SK-N-SH (cell line): ENCODE measurements around the gene CDH20. TPM values are rescaled to one million over a fixed set of nuclear protein-coding genes. Genes with fewer than 3 reads are reported as not detected.

ENCODE experiments used
- CTCF ChIA-PET: fragments of 300-600, 350-600 bp; formaldehyde crosslinking; extraction: SDS; loops from one replicate; lab custom pipeline; 2021; lab: Yijun Ruan, JAX
- POLR2A ChIA-PET: fragments of 350-600 bp; sonication (Branson Sonifier 250); formaldehyde crosslinking; extraction: SDS; loops from one replicate; lab custom pipeline; 2020; ENCODE audit warnings: antibody characterized with exemption, inconsistent platforms; lab: Yijun Ruan, JAX
- DNase-seq: peaks from one replicate; pipeline ENCODE4 v3.0.0; 2012
- H2AFZ ChIP-seq: fragments of 200-600 bp; sonication (generic); 2 replicates; pipeline ENCODE4 v1.8.1; 2016; ENCODE audit warnings: antibody characterized with exemption, mild to moderate bottlenecking, low read depth
- H3F3A ChIP-seq: fragments of 200-600 bp; sonication (generic); replicated peaks from 2 replicates; pipeline ENCODE3; 2016; ENCODE audit warnings: antibody characterized with exemption, mild to moderate bottlenecking; ENCODE audit not compliant: insufficient read depth
- H3K27ac ChIP-seq, 2 experiments: fragments of 200-500 bp in 1 of 2; fragments of 200-600 bp in 1 of 2; sonication (Bioruptor generic) in 1 of 2; sonication (generic), shearing (Covaris generic) in 1 of 2; 2 replicates each; pipeline versions ENCODE4 v1.5.1 to v1.6.1; 2014 to 2016; ENCODE audit warnings: low read depth in 2 of 2, inconsistent platforms in 1 of 2, low read length in 1 of 2, mild to moderate bottlenecking in 1 of 2, mixed read lengths in 1 of 2
- H3K27me3 ChIP-seq: fragments of 200-600 bp; sonication (generic), shearing (Covaris generic); 2 replicates; pipeline ENCODE4 v1.6.1; 2016; ENCODE audit warnings: mixed run types; ENCODE audit not compliant: insufficient read depth
- H3K36me3 ChIP-seq, 2 experiments: fragments of 200-500 bp in 1 of 2; fragments of 200-600 bp in 1 of 2; sonication (Bioruptor generic) in 1 of 2; sonication (generic) in 1 of 2; replicated peaks in 1 of 2; 2 replicates each; pipeline versions ENCODE3 to v1.5.1; 2014 to 2016; ENCODE audit warnings: low read length in 1 of 2, mild to moderate bottlenecking in 1 of 2; ENCODE audit not compliant: insufficient read depth in 2 of 2, control insufficient read depth in 1 of 2
- H3K4me1 ChIP-seq, 2 experiments: fragments of 200-500 bp in 1 of 2; fragments of 200-600 bp in 1 of 2; sonication (Bioruptor generic) in 1 of 2; sonication (generic), shearing (Covaris generic) in 1 of 2; 2 replicates each; pipeline versions ENCODE4 v1.5.1 to v1.6.1; 2014 to 2016; ENCODE audit warnings: low read depth in 1 of 2, low read length in 1 of 2, mixed run types in 1 of 2; ENCODE audit not compliant: insufficient read depth in 2 of 2, control insufficient read depth in 1 of 2
- H3K4me2 ChIP-seq: fragments of 200-600 bp; sonication (generic), shearing (Covaris generic); 2 replicates; pipeline ENCODE4 v1.6.1; 2017; ENCODE audit warnings: mixed run types
- H3K4me3 ChIP-seq, 2 experiments: fragments of 200-500 bp in 1 of 2; fragments of 200-600 bp in 1 of 2; sonication (Bioruptor generic) in 1 of 2; sonication (generic), shearing (Covaris generic) in 1 of 2; 2 replicates each; pipeline versions ENCODE4 v1.5.1 to v1.8.1; 2014 to 2016; ENCODE audit warnings: low read depth in 2 of 2, inconsistent platforms in 1 of 2, low read length in 1 of 2, mild to moderate bottlenecking in 1 of 2, mixed read lengths in 1 of 2, moderate library complexity in 1 of 2
- H3K79me2 ChIP-seq: fragments of 200-600 bp; sonication (generic); 2 replicates; pipeline ENCODE4 v1.8.1; 2017; ENCODE audit warnings: mild to moderate bottlenecking; ENCODE audit not compliant: insufficient read depth
- H3K9ac ChIP-seq: fragments of 200-600 bp; sonication (generic); 2 replicates; pipeline ENCODE4 v1.6.1; 2017; ENCODE audit warnings: mixed run types
- H3K9me2 ChIP-seq: fragments of 200-600 bp; sonication (generic); 2 replicates; pipeline ENCODE4 v1.6.1; 2017; ENCODE audit warnings: mixed run types
- H3K9me3 ChIP-seq: fragments of 200-600 bp; sonication (generic); 2 replicates; pipeline ENCODE4 v1.6.1; 2017; ENCODE audit warnings: mixed run types, mild to moderate bottlenecking, moderate library complexity
- H4K20me1 ChIP-seq: fragments of 200-600 bp; sonication (generic); 2 replicates; pipeline ENCODE4 v1.6.1; 2017; ENCODE audit warnings: mild to moderate bottlenecking, mixed run types; ENCODE audit not compliant: insufficient read depth
- CTCF ChIP-seq: fragments of 200-600 bp; sonication (generic); IDR thresholded peaks from 2 replicates; pipeline ENCODE4 v1.6.1; 2017; ENCODE audit warnings: antibody characterized with exemption, mild to moderate bottlenecking, moderate library complexity
- ELF1 ChIP-seq: IDR thresholded peaks from 2 replicates; pipeline ENCODE4 v1.4.0; 2012
- EP300 ChIP-seq, 2 experiments: IDR thresholded peaks; 2 replicates each; pipeline versions ENCODE4 v1.4.0 to v1.6.1; 2012; ENCODE audit warnings: borderline replicate concordance in 1 of 2, low read depth in 1 of 2, low read length in 1 of 2
- FOXJ3 ChIP-seq: sonication (generic); formaldehyde crosslinking; IDR thresholded peaks from 2 replicates; pipeline ENCODE4 v1.5.1; 2020; ENCODE audit warnings: mild to moderate bottlenecking, missing genetic modification reagents
- IRF3 ChIP-seq: fragments of 150-350 bp; IDR thresholded peaks from 2 replicates; pipeline ENCODE4 v1.6.1; 2016; ENCODE audit warnings: mild to moderate bottlenecking, low read depth, low read length
- JUND ChIP-seq: IDR thresholded peaks from 2 replicates; pipeline ENCODE4 v1.4.0; 2012
- MXI1 ChIP-seq: IDR thresholded peaks from 2 replicates; pipeline ENCODE4 v1.6.1; 2012; ENCODE audit warnings: mild to moderate bottlenecking, low read depth, low read length, improper control_type of control experiment
- NFIC ChIP-seq: IDR thresholded peaks from 2 replicates; pipeline ENCODE4 v1.4.0; 2012; ENCODE audit warnings: borderline replicate concordance
- NRF1 ChIP-seq: IDR thresholded peaks from 2 replicates; pipeline ENCODE4 v1.6.1; 2012; ENCODE audit warnings: low read depth, mild to moderate bottlenecking, low read length
- REST ChIP-seq: IDR thresholded peaks from 2 replicates; pipeline ENCODE4 v1.6.1; 2012; ENCODE audit warnings: mild to moderate bottlenecking, low read depth, low read length, moderate library complexity
- RFX5 ChIP-seq: IDR thresholded peaks from 2 replicates; pipeline ENCODE4 v1.6.1; 2012; ENCODE audit warnings: mild to moderate bottlenecking, improper control_type of control experiment, low read length
- SMC3 ChIP-seq: IDR thresholded peaks from 2 replicates; pipeline ENCODE4 v1.6.1; 2012; ENCODE audit warnings: low read depth, low read length, improper control_type of control experiment
- TAF1 ChIP-seq: IDR thresholded peaks from 2 replicates; pipeline ENCODE4 v1.6.1; 2012; ENCODE audit warnings: low read depth, mild to moderate bottlenecking, low read length, moderate library complexity, borderline replicate concordance
- TCF12 ChIP-seq: IDR thresholded peaks from 2 replicates; pipeline ENCODE4 v1.4.0; 2012
- TEAD4 ChIP-seq: IDR thresholded peaks from 2 replicates; pipeline ENCODE4 v1.4.0; 2012; ENCODE audit warnings: mild to moderate bottlenecking, borderline replicate concordance; ENCODE audit not compliant: insufficient read depth
- YY1 ChIP-seq: IDR thresholded peaks from 2 replicates; pipeline ENCODE4 v1.4.0; 2012; ENCODE audit warnings: low read depth, mild to moderate bottlenecking
- WGBS: methylation state at CpG from one replicate; pipeline ENCODE4 v1.1.6; 2017; ENCODE audit warnings: low lambda C conversion rate; 5-methylcytosine and 5-hydroxymethylcytosine counted together
- polyA plus RNA-seq, 3 experiments: library from polyadenylated mRNA; depleted of rRNA; stranded (reverse); fragments of >200 nt; gene quantifications; 2 replicates each; pipeline ENCODE4 v1.2.3, GENCODE V29; 2012
- TF ChIP-seq, protein P1 (sequence below): IDR thresholded peaks from 2 replicates; pipeline ENCODE4 v1.4.0; 2012; ENCODE audit warnings: low read depth
- TF ChIP-seq, protein P2 (sequence below): IDR thresholded peaks from 2 replicates; pipeline ENCODE4 v1.4.0; 2012; ENCODE audit warnings: low read depth, borderline replicate concordance

CDH20 gene
- polyA plus RNA-seq, 1 of the 3 experiments (the other 2 are of a cell fraction), result 1.1 TPM

DNA sequence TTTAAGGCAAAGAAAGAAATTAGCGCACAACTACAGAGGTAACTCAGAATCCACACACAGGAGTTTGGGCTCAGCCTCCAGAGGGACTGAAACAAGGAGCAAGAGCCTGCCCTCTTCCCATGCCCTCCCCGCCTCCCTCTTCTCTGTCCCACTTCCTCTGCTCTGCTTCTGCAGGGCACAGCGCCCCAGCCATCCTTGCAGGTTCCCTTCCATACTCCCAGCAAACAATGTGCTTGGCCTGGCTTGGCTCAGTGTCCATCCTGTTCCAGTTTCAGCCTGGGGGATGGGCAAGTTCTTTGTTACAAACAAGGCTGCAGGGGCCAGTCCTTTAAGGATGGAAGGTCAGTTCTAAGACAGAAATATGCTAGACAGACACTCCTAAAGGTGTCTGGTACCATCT is 133.5 kb downstream of the CDH20 start (continued):
- TF ChIP-seq TAF1 (no peak), JUND (no peak), EP300 (IDR thresholded peaks at IDR 0.05; ENCODE audit: borderline replicate concordance in 1 of 2, low read depth in 1 of 2, low read length in 1 of 2) (no peak), TEAD4 (no peak)

- H3K79me2 ChIP-seq, result no peaks in the 10 kb centered on the region
- H3K9me3 ChIP-seq, result no peaks in the 10 kb centered on the region
- no peaks in the 10 kb centered on the region for H4K20me1 ChIP-seq
- peak overlapping the region in 1 of 2 experiments; percentile 85; a peak in 1 of 4 replicates for H3K27ac ChIP-seq
- no peak overlapping the region for H2AFZ ChIP-seq
- no peak overlapping the region for H3K9ac ChIP-seq
- no peak overlapping the region for H3K4me3 ChIP-seq
- POLR2A ChIA-PET, result no interaction called here
- 87% methylated on average over 16 of the region's 16 CpGs for WGBS
- peaks cover 0 to 11% of the 10 kb centered on the region in 2 experiments; a peak in 2 of 4 replicates for H3K4me1 ChIP-seq
- TF ChIP-seq YY1 (no peak), TCF12 (no peak), SMC3 (no peak), NRF1 (no peak), MXI1 (no peak)
- CTCF ChIA-PET, result no interaction called here
- no peaks in the 10 kb centered on the region for H3K27me3 ChIP-seq
- no peaks in the 10 kb centered on the region for H3K36me3 ChIP-seq
- no peaks in the 10 kb centered on the region for H3K9me2 ChIP-seq
- no peak for DNase-seq
- no peaks in the 10 kb centered on the region for H3F3A ChIP-seq
- H3K4me2 ChIP-seq, result no peak overlapping the region
These were observed 136.9 kb downstream of the CDH20 start for GRCh38 chr18:61470031-61470674.

DNA sequence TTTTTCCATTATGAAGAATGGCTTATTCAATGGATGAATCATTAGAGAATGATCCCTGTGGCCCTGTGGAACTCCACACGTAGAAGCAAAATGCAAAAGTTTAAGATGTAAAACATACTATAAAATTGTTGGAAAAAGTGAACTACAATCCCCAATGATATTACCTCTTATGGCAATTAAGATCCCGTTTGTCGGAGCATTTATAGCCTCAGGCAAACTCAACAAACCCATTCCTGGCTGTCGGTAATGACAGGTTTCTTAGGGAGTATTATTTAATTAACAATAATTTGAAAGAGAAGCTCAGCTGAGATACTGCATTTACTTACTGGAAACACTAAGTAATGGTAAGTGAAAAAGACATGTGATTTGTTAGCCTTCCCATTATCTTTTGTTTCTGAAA is 138.3 kb downstream of the CDH20 start:
- no peaks in the 10 kb centered on the region for H3K9me2 ChIP-seq
- peaks cover 0 to 11% of the 10 kb centered on the region in 2 experiments; a peak in 2 of 4 replicates for H3K4me1 ChIP-seq
- no peak overlapping the region for H3K4me2 ChIP-seq
- no peaks in the 10 kb centered on the region for H3K36me3 ChIP-seq
- H3K27ac ChIP-seq, result peak overlapping the region in 1 of 2 experiments; percentile 85; a peak in 2 of 4 replicates
- 22% methylated on average over 4 of the region's 4 CpGs for WGBS
- H3K4me3 ChIP-seq, result no peak overlapping the region
- 0 out of 2 replicates have a peak overlapping the region, but pooled peaks have one; percentile 12 for H2AFZ ChIP-seq
- H3F3A ChIP-seq, result no peaks in the 10 kb centered on the region
- no peaks in the 10 kb centered on the region for H3K79me2 ChIP-seq
- no peak for DNase-seq
- POLR2A ChIA-PET, result no interaction called here
- no peaks in the 10 kb centered on the region for H4K20me1 ChIP-seq
- H3K9me3 ChIP-seq, result no peaks in the 10 kb centered on the region
- no peak overlapping the region for H3K9ac ChIP-seq
- CTCF ChIA-PET, result interaction anchor here (0.9 kb wide), 1 partner anchor 787 kb away, joined by 3 read pairs; no protein-coding TSS in a partner anchor
- no peaks in the 10 kb centered on the region for H3K27me3 ChIP-seq
- TF ChIP-seq IRF3, result no peak
- no peak for TF ChIP-seq FOXJ3 (CRISPR knock-in tag)
- TF ChIP-seq, protein P1, sequence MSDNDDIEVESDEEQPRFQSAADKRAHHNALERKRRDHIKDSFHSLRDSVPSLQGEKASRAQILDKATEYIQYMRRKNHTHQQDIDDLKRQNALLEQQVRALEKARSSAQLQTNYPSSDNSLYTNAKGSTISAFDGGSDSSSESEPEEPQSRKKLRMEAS, result no peak
- TF ChIP-seq YY1, result no peak
- no peak for TF ChIP-seq NFIC
- no peak for TF ChIP-seq RFX5
- 0 out of 2 replicates have a peak, but pooled peaks have one; percentile 2 for TF ChIP-seq JUND
- TF ChIP-seq CTCF, result no peak
- no peak for TF ChIP-seq REST
- TF ChIP-seq EP300 (IDR thresholded peaks at IDR 0.05; ENCODE audit: borderline replicate concordance in 1 of 2, low read depth in 1 of 2, low read length in 1 of 2), result peak in 1 of 2 experiments; percentile 42; a peak in 2 of 4 replicates
- TF ChIP-seq ELF1, result no peak
- TF ChIP-seq, protein P2, sequence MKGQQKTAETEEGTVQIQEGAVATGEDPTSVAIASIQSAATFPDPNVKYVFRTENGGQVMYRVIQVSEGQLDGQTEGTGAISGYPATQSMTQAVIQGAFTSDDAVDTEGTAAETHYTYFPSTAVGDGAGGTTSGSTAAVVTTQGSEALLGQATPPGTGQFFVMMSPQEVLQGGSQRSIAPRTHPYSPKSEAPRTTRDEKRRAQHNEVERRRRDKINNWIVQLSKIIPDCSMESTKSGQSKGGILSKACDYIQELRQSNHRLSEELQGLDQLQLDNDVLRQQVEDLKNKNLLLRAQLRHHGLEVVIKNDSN, result no peak
- TF ChIP-seq SMC3, result no peak
